Myometrial cell (primary cell): ENCODE results near the gene HOXC5. TPM values are rescaled to one million over a fixed set of nuclear protein-coding genes. Genes with fewer than 3 reads are reported as not detected.

Source experiments
- total RNA-seq: library from RNA; depleted of rRNA; stranded (reverse); fragments of >200 nt; gene quantifications from 2 replicates; pipeline ENCODE4 v1.2.3, GENCODE V29; 2015

HOXC5 gene
- not detected in 2 replicates for total RNA-seq

GRCh38 chr12:54032627-54033100 lies at the start of gene HOXC5:
TSS of gene HOXC5 (plus strand) at chr12:54033050. CDS start at chr12:54033123, 73 bp downstream.

GRCh38 chr12:53984901-53985691 lies 47.8 kb upstream of the HOXC5 start, which contains the start of gene HOXC10:
TSS of gene HOXC10 (plus strand) at chr12:53985146. CDS start at chr12:53985260, 114 bp downstream.

GRCh38 chr12:54000116-54001114 lies 32.4 kb upstream of the HOXC5 start, which contains the start of gene HOXC9:
TSS of gene HOXC9 (plus strand) at chr12:54000161. CDS start at chr12:54000189, 28 bp downstream.

GRCh38 chr12:54028314-54029201 lies 4.3 kb upstream of the HOXC5 start, which contains the start of gene HOXC6:
TSS of gene HOXC6 (plus strand) at chr12:54028440. CDS start at chr12:54028522, 82 bp downstream.

GRCh38 chr12:54053751-54054741 lies 21.2 kb downstream of the HOXC5 start, which contains the start of gene HOXC4:
TSS of gene HOXC4 (plus strand) at chr12:54053835. CDS start at chr12:54053923, 88 bp downstream.

Other genes with a start within 250 kb of the HOXC5 start
- not detected in 2 replicates for gene HOXC13, start 94.2 kb upstream of the HOXC5 start, total RNA-seq
- gene HOXC12, start 78.1 kb upstream of the HOXC5 start, total RNA-seq, result not detected in 2 replicates
- 1.2 and 3.2 TPM in 2 replicates for gene HOXC11, start 59.9 kb upstream of the HOXC5 start, total RNA-seq
- gene HOTAIR, start 58.1 kb upstream of the HOXC5 start, total RNA-seq, result 1.4 TPM in 2 replicates
- gene HOXC10, start 47.9 kb upstream of the HOXC5 start, total RNA-seq, result not detected in 2 replicates
- 2.0 and 7.6 TPM in 2 replicates for gene HOXC9, start 32.9 kb upstream of the HOXC5 start, total RNA-seq
- 0.18 TPM in 1 of 2 replicates, not detected in the other for gene HOXC8, start 24.1 kb upstream of the HOXC5 start, total RNA-seq
- gene HOXC6, start 4.6 kb upstream of the HOXC5 start, total RNA-seq, result 0.86 and 2.5 TPM in 2 replicates
- gene HOXC4, start 20.8 kb downstream of the HOXC5 start, total RNA-seq, result 0.58 TPM in 1 of 2 replicates, not detected in the other
- 55.6 and 57.4 TPM in 2 replicates for gene SMUG1, start 155.9 kb downstream of the HOXC5 start, total RNA-seq
- 24.8 and 31.5 TPM in 2 replicates for gene CBX5, start 247.1 kb downstream of the HOXC5 start, total RNA-seq
- 563 and 784 TPM in 2 replicates for gene HNRNPA1, start 247.7 kb downstream of the HOXC5 start, total RNA-seq